ENCODE results near the gene GATB.

Gene GATB

GRCh38 chr4:151691639-151692442 is 69.0 kb downstream of the GATB start:
- no peak for TF ChIP-seq GATA1 (IDR thresholded peaks at IDR 0.05; ENCODE audit: low read depth, low read length)
- no peak for TF ChIP-seq POLR2A (IDR thresholded peaks at IDR 0.05; ENCODE audit: low read length)
- DNase-seq: no peak

- no peak for DNase-seq
- TF ChIP-seq GATA1 (IDR thresholded peaks at IDR 0.05; ENCODE audit: low read depth, low read length) (no peak), POLR2A (IDR thresholded peaks at IDR 0.05; ENCODE audit: low read length) (no peak)
Measured at GRCh38 chr4:151690876-151691275, 69.9 kb downstream of the GATB start.

- DNase-seq: no peak
- no peak for TF ChIP-seq GATA1 (IDR thresholded peaks at IDR 0.05; ENCODE audit: low read depth, low read length)
- no peak for TF ChIP-seq POLR2A (IDR thresholded peaks at IDR 0.05; ENCODE audit: low read length)
Measured at GRCh38 chr4:151690164-151690870, 70.5 kb downstream of the GATB start.

- no peak for TF ChIP-seq POLR2A (IDR thresholded peaks at IDR 0.05; ENCODE audit: low read length)
- no peak for TF ChIP-seq GATA1 (IDR thresholded peaks at IDR 0.05; ENCODE audit: low read depth, low read length)
- no peak for DNase-seq
Measured at GRCh38 chr4:151689211-151689991, 71.4 kb downstream of the GATB start.

GRCh38 chr4:151688785-151689043 is 72.1 kb downstream of the GATB start:
- TF ChIP-seq GATA1 (IDR thresholded peaks at IDR 0.05; ENCODE audit: low read depth, low read length): no peak
- no peak for TF ChIP-seq POLR2A (IDR thresholded peaks at IDR 0.05; ENCODE audit: low read length)
- no peak for DNase-seq

GRCh38 chr4:151688003-151688784 is 72.6 kb downstream of the GATB start:
- DNase-seq: no peak
- no peak for TF ChIP-seq GATA1 (IDR thresholded peaks at IDR 0.05; ENCODE audit: low read depth, low read length)
- no peak for TF ChIP-seq POLR2A (IDR thresholded peaks at IDR 0.05; ENCODE audit: low read length)

GRCh38 chr4:151687021-151687640 is 73.7 kb downstream of the GATB start:
- no peak for TF ChIP-seq GATA1 (IDR thresholded peaks at IDR 0.05; ENCODE audit: low read depth, low read length)
- TF ChIP-seq POLR2A (IDR thresholded peaks at IDR 0.05; ENCODE audit: low read length): no peak
- peak; percentile 8 to 40 for DNase-seq

GRCh38 chr4:151685303-151685702 is 75.5 kb downstream of the GATB start:
- TF ChIP-seq POLR2A (IDR thresholded peaks at IDR 0.05; ENCODE audit: low read length) (no peak), GATA1 (IDR thresholded peaks at IDR 0.05; ENCODE audit: low read depth, low read length) (no peak)
- no peak for DNase-seq

- DNase-seq: no peak
Measured at GRCh38 chr4:151681085-151681484, 79.7 kb downstream of the GATB start.

GRCh38 chr4:151679231-151679630 is 81.6 kb downstream of the GATB start:
- peak; percentile 84 to 85 for DNase-seq
- TF ChIP-seq GATA1 (IDR thresholded peaks at IDR 0.05; ENCODE audit: low read depth, low read length): no peak
- no peak for TF ChIP-seq POLR2A (IDR thresholded peaks at IDR 0.05; ENCODE audit: low read length)

More at GRCh38 chr4:151681085-151681484, 79.7 kb downstream of the GATB start:
- TF ChIP-seq GATA1 (IDR thresholded peaks at IDR 0.05; ENCODE audit: low read depth, low read length) (no peak), POLR2A (IDR thresholded peaks at IDR 0.05; ENCODE audit: low read length) (no peak)

GRCh38 chr4:151678048-151678872 is 82.5 kb downstream of the GATB start:
- peak; percentile 4 to 23 for DNase-seq
- TF ChIP-seq GATA1 (IDR thresholded peaks at IDR 0.05; ENCODE audit: low read depth, low read length) (no peak), POLR2A (IDR thresholded peaks at IDR 0.05; ENCODE audit: low read length) (no peak)

GRCh38 chr4:151677193-151677592 is 83.6 kb downstream of the GATB start:
- no peak for DNase-seq
- TF ChIP-seq POLR2A (IDR thresholded peaks at IDR 0.05; ENCODE audit: low read length): no peak
- no peak for TF ChIP-seq GATA1 (IDR thresholded peaks at IDR 0.05; ENCODE audit: low read depth, low read length)
